Measurements from ENCODE around the gene PLTP.

DNA sequence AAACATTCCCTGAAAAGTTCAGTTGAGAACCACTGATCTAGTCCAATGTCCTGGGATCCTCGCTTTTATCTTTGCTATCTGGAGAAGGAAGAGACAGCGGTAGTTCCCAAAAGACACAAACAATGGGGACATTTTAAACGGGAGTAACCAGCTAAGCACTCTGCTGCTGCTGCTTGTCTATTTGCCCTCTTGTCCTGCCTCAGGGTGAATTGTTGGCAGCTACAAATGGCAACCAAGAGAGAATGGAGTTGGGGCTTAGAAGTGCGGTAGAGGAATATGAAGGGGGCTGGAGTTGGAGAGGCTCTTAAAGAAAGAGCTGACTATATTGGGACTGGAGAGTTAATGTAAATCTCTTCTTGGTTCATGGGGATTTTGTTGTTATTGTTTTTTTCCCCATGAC, 37.4 kb downstream of the PLTP start:
- TF ChIP-seq, protein P1, sequence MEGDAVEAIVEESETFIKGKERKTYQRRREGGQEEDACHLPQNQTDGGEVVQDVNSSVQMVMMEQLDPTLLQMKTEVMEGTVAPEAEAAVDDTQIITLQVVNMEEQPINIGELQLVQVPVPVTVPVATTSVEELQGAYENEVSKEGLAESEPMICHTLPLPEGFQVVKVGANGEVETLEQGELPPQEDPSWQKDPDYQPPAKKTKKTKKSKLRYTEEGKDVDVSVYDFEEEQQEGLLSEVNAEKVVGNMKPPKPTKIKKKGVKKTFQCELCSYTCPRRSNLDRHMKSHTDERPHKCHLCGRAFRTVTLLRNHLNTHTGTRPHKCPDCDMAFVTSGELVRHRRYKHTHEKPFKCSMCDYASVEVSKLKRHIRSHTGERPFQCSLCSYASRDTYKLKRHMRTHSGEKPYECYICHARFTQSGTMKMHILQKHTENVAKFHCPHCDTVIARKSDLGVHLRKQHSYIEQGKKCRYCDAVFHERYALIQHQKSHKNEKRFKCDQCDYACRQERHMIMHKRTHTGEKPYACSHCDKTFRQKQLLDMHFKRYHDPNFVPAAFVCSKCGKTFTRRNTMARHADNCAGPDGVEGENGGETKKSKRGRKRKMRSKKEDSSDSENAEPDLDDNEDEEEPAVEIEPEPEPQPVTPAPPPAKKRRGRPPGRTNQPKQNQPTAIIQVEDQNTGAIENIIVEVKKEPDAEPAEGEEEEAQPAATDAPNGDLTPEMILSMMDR (IDR thresholded peaks at IDR 0.05) = no peak
- no peak for TF ChIP-seq POLR2A (IDR thresholded peaks at IDR 0.05)
